HepG2 (cell line): Measurements from ENCODE around the gene PIK3CG. TPM values are rescaled to one million over a fixed set of nuclear protein-coding genes. Genes with fewer than 3 reads are reported as not detected.

ENCODE experiments used
- ATAC-seq: fragments of 200-7000 bp; cut with Tn5 transposase; 3 replicates; pipeline ENCODE4 v1.9.1; 2020; ENCODE audit warnings: mild to moderate bottlenecking, moderate library complexity
- Bru-seq: library from RNA; stranded (reverse); fragments of 400-500 nt; gene quantifications from one replicate; lab custom pipeline; 2021; lab: Mats Ljungman, UMichigan
- BruChase-seq, 2 experiments: library from RNA; stranded (reverse); fragments of 400-500 nt; gene quantifications; one replicate each; lab custom pipeline; 2021; lab: Mats Ljungman, UMichigan
- BruUV-seq: library from RNA; stranded (reverse); fragments of 400-500 nt; replicated peaks from 2 replicates; lab custom pipeline; 2021; lab: Mats Ljungman, UMichigan
- CTCF ChIA-PET: fragments of 300-600 bp; formaldehyde crosslinking; extraction: SDS; loops from one replicate; lab custom pipeline; 2021; ENCODE audit warnings: low total read pairs, inconsistent platforms, low intra/inter-chr PET ratio; lab: Yijun Ruan, JAX
- POLR2A ChIA-PET: fragments of 350-600 bp; sonication (Branson Sonifier 250); formaldehyde crosslinking; loops from one replicate; lab custom pipeline; 2020; ENCODE audit warnings: antibody characterized with exemption, inconsistent platforms; lab: Yijun Ruan, JAX
- DNase-seq: peaks from one replicate; pipeline ENCODE4 v3.0.0-alpha.2; 2015; ENCODE audit warnings: low spot score
- FAIRE-seq: peaks from 3 replicates; lab custom pipeline; 2011; peaks lifted over from hg19 to GRCh38; lab: Jason Lieb, UNC
- H2AFZ ChIP-seq: one replicate; pipeline ENCODE4 v1.6.1; 2011; ENCODE audit warnings: low read length, inconsistent platforms
- H3K27ac ChIP-seq: fragments of 300-600 bp; 3 replicates; pipeline ENCODE4 v1.8.0; 2011; ENCODE audit warnings: mixed run types, mild to moderate bottlenecking, mixed read lengths, low read length, inconsistent platforms; ENCODE audit not compliant: insufficient read depth; ENCODE audit errors: extremely low read length
- H3K27me3 ChIP-seq, 2 experiments: fragments of 200-600 bp in 1 of 2; 2 replicates in 1 of 2; 3 replicates in 1 of 2; pipeline versions ENCODE4 v1.6.0 to v1.8.0; 2011; ENCODE audit warnings: low read length in 2 of 2, mild to moderate bottlenecking in 2 of 2, moderate library complexity in 2 of 2, inconsistent platforms in 1 of 2; ENCODE audit not compliant: insufficient read depth in 2 of 2, control insufficient read depth in 1 of 2
- H3K36me3 ChIP-seq, 2 experiments: fragments of 200-600 bp in 1 of 2; replicated peaks in 1 of 2; 2 replicates in 1 of 2; 3 replicates in 1 of 2; pipeline versions ENCODE4 v1.5.1 to v1.8.0; 2011; ENCODE audit warnings: low read length in 2 of 2, inconsistent platforms in 1 of 2; ENCODE audit not compliant: insufficient read depth in 2 of 2, control insufficient read depth in 1 of 2
- H3K4me1 ChIP-seq: 2 replicates; pipeline ENCODE4 v1.5.1; 2012; ENCODE audit warnings: low read length, inconsistent platforms; ENCODE audit not compliant: insufficient read depth
- H3K4me2 ChIP-seq: 2 replicates; pipeline ENCODE4 v1.6.0; 2011; ENCODE audit warnings: low read depth, low read length, inconsistent platforms
- H3K4me3 ChIP-seq, 3 experiments: fragments of 200-600 bp in 1 of 3; sonication (generic), shearing (Covaris generic) in 1 of 3; replicated peaks in 1 of 3; 2 replicates each; pipeline ENCODE4 v1.5.1; 2011 to 2016; ENCODE audit warnings: low read length in 3 of 3, inconsistent platforms in 2 of 3, low read depth in 2 of 3, mild to moderate bottlenecking in 2 of 3, control low read depth in 1 of 3, mixed read lengths in 1 of 3; ENCODE audit not compliant: insufficient read depth in 1 of 3
- H3K79me2 ChIP-seq: one replicate; pipeline ENCODE4 v1.6.1; 2011; ENCODE audit warnings: low read length, inconsistent platforms; ENCODE audit not compliant: insufficient read depth
- H3K9ac ChIP-seq: 2 replicates; pipeline ENCODE4 v1.6.0; 2011; ENCODE audit warnings: mild to moderate bottlenecking, low read depth, low read length, inconsistent platforms; ENCODE audit not compliant: insufficient read depth
- H3K9me3 ChIP-seq: 2 replicates; pipeline ENCODE4 v1.5.1; 2012; ENCODE audit warnings: mild to moderate bottlenecking, low read length
- H4K20me1 ChIP-seq: 2 replicates; pipeline ENCODE4 v1.6.0; 2011; ENCODE audit warnings: inconsistent platforms, mild to moderate bottlenecking, low read length, moderate library complexity; ENCODE audit not compliant: insufficient read depth
- ESRRA ChIP-seq: sonication (generic); formaldehyde crosslinking; IDR thresholded peaks from 2 replicates; pipeline ENCODE4 v1.5.1; 2020; ENCODE audit warnings: mild to moderate bottlenecking, low read depth, missing genetic modification reagents
- HCFC1 ChIP-seq: fragments of 150-350 bp; IDR thresholded peaks from 2 replicates; pipeline ENCODE4 v1.6.1; 2014; ENCODE audit warnings: low read depth, low read length
- HDAC1 ChIP-seq: sonication (generic); formaldehyde crosslinking; IDR thresholded peaks from 2 replicates; pipeline ENCODE4 v1.5.1; 2020; ENCODE audit warnings: mild to moderate bottlenecking, missing genetic modification reagents
- MEIS1 ChIP-seq: sonication (generic); formaldehyde crosslinking; IDR thresholded peaks from 2 replicates; pipeline ENCODE4 v1.9.0; 2021; ENCODE audit warnings: mild to moderate bottlenecking, missing genetic modification reagents, moderate library complexity, borderline replicate concordance
- RFX5 ChIP-seq: IDR thresholded peaks from 2 replicates; pipeline ENCODE4 v1.6.1; 2011; ENCODE audit warnings: low read depth, low read length, improper control_type of control experiment
- SCMH1 ChIP-seq: sonication (generic); formaldehyde crosslinking; IDR thresholded peaks from 2 replicates; pipeline ENCODE4 v1.9.0; 2021; ENCODE audit warnings: missing genetic modification reagents, mild to moderate bottlenecking, borderline replicate concordance
- TEF ChIP-seq: sonication (generic); formaldehyde crosslinking; IDR thresholded peaks from 2 replicates; pipeline ENCODE4 v1.5.0; 2020; ENCODE audit warnings: missing genetic modification reagents
- ZBTB26 ChIP-seq: IDR thresholded peaks from 2 replicates; pipeline ENCODE4 v1.6.1; 2016; ENCODE audit warnings: missing compliant biosample characterization, missing genetic modification reagents, borderline replicate concordance
- ZBTB7A ChIP-seq: sonication (generic); formaldehyde crosslinking; IDR thresholded peaks from 2 replicates; pipeline ENCODE4 v1.8.0; 2022; ENCODE audit warnings: mild to moderate bottlenecking, missing genetic modification reagents
- ZNF547 ChIP-seq: sonication (generic); formaldehyde crosslinking; IDR thresholded peaks from 2 replicates; pipeline ENCODE4 v1.5.1; 2020; ENCODE audit warnings: mild to moderate bottlenecking, missing genetic modification reagents
- ZNF614 ChIP-seq: IDR thresholded peaks from 2 replicates; pipeline ENCODE4 v1.6.1; 2018; ENCODE audit warnings: missing biosample characterization, missing genetic modification reagents, inconsistent platforms, borderline replicate concordance
- WGBS: methylation state at CpG from one replicate; pipeline ENCODE4 v1.1.6; 2017; ENCODE audit warnings: low lambda C conversion rate; 5-methylcytosine and 5-hydroxymethylcytosine counted together
- in situ Hi-C: cut with HindIII; loops from 2 replicates; pipeline ENCODE4 v1.10.0; 2017; ENCODE audit warnings: low pct_unique_long_range_greater_than_20kb; ENCODE audit not compliant: extremely low pct_ligation_motif_present
- intact Hi-C: fragments of 100-400 bp; cut with micrococcal nuclease; formaldehyde crosslinking; loops from one replicate; pipeline ENCODE4 v1.10.0; 2022; ENCODE audit not compliant: unreplicated experiment
- long read RNA-seq, 2 experiments: library from RNA in 1 of 2; library from polyadenylated mRNA in 1 of 2; stranded (forward) in 1 of 2; unstranded in 1 of 2; transcript quantifications; one replicate each; pipeline ENCODE4 v2.0.0, GENCODE V29; 2019 to 2022
- polyA minus RNA-seq, 3 experiments: library from RNA; depleted of rRNA, polyadenylated mRNA; stranded (reverse); fragments of >200 nt; gene quantifications; 2 replicates each; pipeline ENCODE4 v1.2.3, GENCODE V29; 2011; ENCODE audit warnings: low replicate concordance in 1 of 3
- polyA plus RNA-seq, 8 experiments: library from polyadenylated mRNA; depleted of rRNA in 3 of 8; stranded (reverse) in 7 of 8; unstranded in 1 of 8; fragments of >200 nt; fragmentation: Illumina TruSeq in 4 of 8; extraction: Trizol in 4 of 8; gene quantifications; 2 replicates each; pipeline versions ENCODE4 v1.2.1 to v1.2.3, GENCODE V29; 2011 to 2016; ENCODE audit warnings: low read depth in 4 of 8, missing spikeins in 1 of 8, mixed read lengths in 1 of 8; ENCODE audit not compliant: insufficient read depth in 1 of 8
- total RNA-seq, 5 experiments: library from RNA; depleted of rRNA; stranded (reverse); fragments of >200 nt; fragmentation: Illumina TruSeq; extraction: Trizol; gene quantifications; 2 replicates each; pipeline ENCODE4 v1.2.3, GENCODE V29; 2016; ENCODE audit warnings: low read depth in 1 of 5

The PIK3CG gene
- total RNA-seq (2016; rRNA removed; fragmentation: Illumina TruSeq; extraction: Trizol) (not detected in 2 replicates), polyA plus RNA-seq (2011; rRNA removed) (not detected in 2 replicates), polyA minus RNA-seq (2011; rRNA and poly(A)+ RNA removed; ENCODE audit: low replicate concordance) (0.04 and 0.16 TPM in 2 replicates), Bru-seq, nascent RNA (not detected), BruChase-seq, experiment 1, labeled RNA remaining after a 6-hour chase (percentile 5 among the genes with signal in this experiment), BruChase-seq, experiment 2, labeled RNA remaining after a 2-hour chase (percentile 3 among the genes with signal in this experiment)
- total RNA-seq (2016; cell fraction: cytosol; rRNA removed; fragmentation: Illumina TruSeq; extraction: Trizol; ENCODE audit: low read depth) = not detected in 2 replicates
- total RNA-seq (2016; cell fraction: insoluble cytoplasmic fraction; rRNA removed; fragmentation: Illumina TruSeq; extraction: Trizol) = not detected in 2 replicates
- total RNA-seq (2016; cell fraction: membrane; rRNA removed; fragmentation: Illumina TruSeq; extraction: Trizol) = not detected in 2 replicates
- total RNA-seq (2016; cell fraction: nucleus; rRNA removed; fragmentation: Illumina TruSeq; extraction: Trizol) = not detected in 2 replicates
- polyA plus RNA-seq (2011; cell fraction: cytosol; rRNA removed) = not detected in 2 replicates
- not detected in 2 replicates for polyA plus RNA-seq (2011; cell fraction: nucleus; rRNA removed)
- polyA plus RNA-seq (2012) = not detected in 2 replicates
- not detected in 2 replicates for polyA plus RNA-seq (2016; cell fraction: cytosol; fragmentation: Illumina TruSeq; extraction: Trizol; ENCODE audit: low read depth)
- polyA plus RNA-seq (2016; cell fraction: insoluble cytoplasmic fraction; fragmentation: Illumina TruSeq; extraction: Trizol; ENCODE audit: low read depth) = not detected in 2 replicates
- not detected in 2 replicates for polyA plus RNA-seq (2016; cell fraction: membrane; fragmentation: Illumina TruSeq; extraction: Trizol; ENCODE audit: low read depth)
- polyA plus RNA-seq (2016; cell fraction: nucleus; fragmentation: Illumina TruSeq; extraction: Trizol; ENCODE audit: insufficient read depth, low read depth) = not detected in 2 replicates
- polyA minus RNA-seq (2011; cell fraction: cytosol; rRNA and poly(A)+ RNA removed) = not detected in 2 replicates
- polyA minus RNA-seq (2011; cell fraction: nucleus; rRNA and poly(A)+ RNA removed) = not detected in 2 replicates
- long read RNA-seq, experiment 1 = 0 reads
- long read RNA-seq, experiment 2 = 0 reads

GRCh38 chr7:106865130-106866041 lies at the start of gene PIK3CG:
Gene PIK3CG, plus strand, starts transcription at chr7:106865282. Its CDS starts 2,280 bp downstream, at chr7:106867562.
- ATAC-seq (no peak), FAIRE-seq (no peak), DNase-seq (no peak)
- CTCF ChIA-PET = no interaction called here
- Histone ChIP-seq H3K4me2 (no peak within 1 kb of the TSS), H3K4me3 (no peak within 1 kb of the TSS), H3K27me3 (no peaks in the 10 kb centered on the region), H3K9ac (no peak within 1 kb of the TSS), H2AFZ (no peak within 1 kb of the TSS), H3K79me2 (no peaks in the 10 kb centered on the region), H4K20me1 (no peaks in the 10 kb centered on the region), H3K27ac (no peak within 1 kb of the TSS), H3K4me1 (no peaks in the 10 kb centered on the region), H3K9me3 (no peaks in the 10 kb centered on the region), H3K36me3 (no peaks in the 10 kb centered on the region)
- TF ChIP-seq ESRRA (no peak), SCMH1 (CRISPR knock-in tag) (no peak), TEF (CRISPR knock-in tag) (no peak), HCFC1 (no peak), HDAC1 (no peak), ZNF547 (no peak), RFX5 (no peak), ZBTB7A (CRISPR knock-in tag) (no peak), ZNF614 (CRISPR knock-in tag) (no peak), MEIS1 (CRISPR knock-in tag) (no peak), ZBTB26 (CRISPR knock-in tag) (no peak)
- no TSS peak for BruUV-seq
- POLR2A ChIA-PET = no interaction called here
- WGBS = 37% methylated on average over 13 of the region's 13 CpGs
- in situ Hi-C loops (no loop called here), intact Hi-C loops (no loop called here)
